C4-2B (cell line): ENCODE measurements around the gene HGS.

Experiments
- ZFX ChIP-seq: fragments of 450-650 bp; IDR thresholded peaks from 2 replicates; pipeline ENCODE4 v1.6.1; 2017
- TF ChIP-seq, protein P1 (sequence below): fragments of 450-650 bp; conservative IDR thresholded peaks from 2 replicates; pipeline ENCODE4 v1.5.1; 2017; ENCODE audit warnings: mild to moderate bottlenecking

DNA sequence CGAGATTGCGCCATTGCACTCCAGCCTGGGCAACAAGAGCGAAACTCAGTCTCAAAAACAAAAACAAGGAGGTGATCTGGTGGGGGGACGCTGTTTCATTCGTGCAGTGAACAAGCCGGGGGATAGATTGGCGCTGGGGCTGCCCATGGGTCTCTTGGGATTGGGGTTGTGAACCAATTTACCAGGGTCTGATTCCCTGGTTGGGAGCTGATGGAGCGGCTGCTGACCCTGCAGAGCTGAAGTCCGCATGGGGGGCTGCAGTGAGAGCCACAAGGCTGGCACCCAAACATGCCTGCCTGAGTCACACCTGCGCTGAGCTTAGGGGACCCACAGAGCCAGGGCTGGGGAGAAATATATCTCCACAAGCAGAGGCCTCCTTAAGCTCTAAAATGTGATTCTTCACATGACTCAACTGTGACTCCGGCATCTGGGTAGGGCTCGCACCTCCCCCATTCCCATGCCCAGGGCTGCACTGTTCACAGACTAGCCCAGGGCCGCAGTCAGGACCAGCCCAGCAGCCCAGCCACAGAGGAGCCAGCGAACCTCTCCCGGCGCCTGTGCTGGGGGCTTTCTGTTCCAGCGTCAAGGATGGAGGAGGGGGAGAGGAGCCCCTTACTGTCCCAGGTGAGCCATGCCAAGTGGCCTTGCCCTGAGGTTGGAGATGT, 41.9 kb upstream of the HGS start:
- TF ChIP-seq, protein P1, sequence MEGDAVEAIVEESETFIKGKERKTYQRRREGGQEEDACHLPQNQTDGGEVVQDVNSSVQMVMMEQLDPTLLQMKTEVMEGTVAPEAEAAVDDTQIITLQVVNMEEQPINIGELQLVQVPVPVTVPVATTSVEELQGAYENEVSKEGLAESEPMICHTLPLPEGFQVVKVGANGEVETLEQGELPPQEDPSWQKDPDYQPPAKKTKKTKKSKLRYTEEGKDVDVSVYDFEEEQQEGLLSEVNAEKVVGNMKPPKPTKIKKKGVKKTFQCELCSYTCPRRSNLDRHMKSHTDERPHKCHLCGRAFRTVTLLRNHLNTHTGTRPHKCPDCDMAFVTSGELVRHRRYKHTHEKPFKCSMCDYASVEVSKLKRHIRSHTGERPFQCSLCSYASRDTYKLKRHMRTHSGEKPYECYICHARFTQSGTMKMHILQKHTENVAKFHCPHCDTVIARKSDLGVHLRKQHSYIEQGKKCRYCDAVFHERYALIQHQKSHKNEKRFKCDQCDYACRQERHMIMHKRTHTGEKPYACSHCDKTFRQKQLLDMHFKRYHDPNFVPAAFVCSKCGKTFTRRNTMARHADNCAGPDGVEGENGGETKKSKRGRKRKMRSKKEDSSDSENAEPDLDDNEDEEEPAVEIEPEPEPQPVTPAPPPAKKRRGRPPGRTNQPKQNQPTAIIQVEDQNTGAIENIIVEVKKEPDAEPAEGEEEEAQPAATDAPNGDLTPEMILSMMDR: no peak
- no peak for TF ChIP-seq ZFX
